Left ventricle myocardium inferior (tissue), 1 donor: Measurements from ENCODE around the gene GPR157. TPM values are rescaled to one million over a fixed set of nuclear protein-coding genes. Genes with fewer than 3 reads are reported as not detected.
A peak's percentile ranks its signal among the peaks of the same experiment; 100 is the strongest.

Experiments
- DNase-seq: peaks from one replicate; pipeline ENCODE4 v3.0.0-alpha.2; 2020
- H3K27ac ChIP-seq: fragments of 200-600 bp; replicated peaks from 2 replicates; pipeline ENCODE4 v1.8.0; 2021
- H3K27me3 ChIP-seq: fragments of 200-600 bp; 2 replicates; pipeline ENCODE4 v1.8.0; 2021; ENCODE audit warnings: low read depth
- H3K36me3 ChIP-seq: fragments of 200-600 bp; 2 replicates; pipeline ENCODE4 v1.8.0; 2021
- H3K4me1 ChIP-seq: fragments of 200-600 bp; 2 replicates; pipeline ENCODE4 v1.8.0; 2021
- H3K4me3 ChIP-seq: fragments of 200-600 bp; 2 replicates; pipeline ENCODE4 v1.8.0; 2021; ENCODE audit warnings: mild to moderate bottlenecking, moderate library complexity
- H3K9me3 ChIP-seq: fragments of 200-600 bp; replicated peaks from 2 replicates; pipeline ENCODE4 v1.8.0; 2021
- intact Hi-C: fragments of 100-400 bp; cut with micrococcal nuclease; formaldehyde crosslinking; loops from one replicate; pipeline ENCODE4 v1.11.0; 2022
- total RNA-seq: library from RNA; stranded (reverse); fragmentation: NEBNext Ultra II Directional; extraction: Animal tissue kit (Norgen Biotek cat#: 25700); gene quantifications from one replicate; pipeline ENCODE4 v1.2.1, GENCODE V29; 2021
- TF ChIP-seq, protein P1 (sequence below): fragments of 200-600 bp; IDR thresholded peaks from 2 replicates; pipeline ENCODE4 v1.8.0; 2021; ENCODE audit warnings: antibody characterized with exemption, mild to moderate bottlenecking, borderline replicate concordance
- donor health status: DM: no; HTN: yes; CAD: no; lungs with severe emphysema.

Gene GPR157
- total RNA-seq, 1 donor from 2014 or later = 48.4 TPM

- Histone ChIP-seq H3K4me3 (peak overlapping the region; percentile 24), H3K27me3 (no peaks in the 10 kb centered on the region), H3K27ac (peak overlapping the region; percentile 85), H3K9me3 (no peaks in the 10 kb centered on the region), H3K36me3 (no peaks in the 10 kb centered on the region), H3K4me1 (peaks cover 40% of the 10 kb centered on the region)
- DNase-seq = peak; percentile 40
- intact Hi-C loops = no loop called here
- TF ChIP-seq, protein P1, sequence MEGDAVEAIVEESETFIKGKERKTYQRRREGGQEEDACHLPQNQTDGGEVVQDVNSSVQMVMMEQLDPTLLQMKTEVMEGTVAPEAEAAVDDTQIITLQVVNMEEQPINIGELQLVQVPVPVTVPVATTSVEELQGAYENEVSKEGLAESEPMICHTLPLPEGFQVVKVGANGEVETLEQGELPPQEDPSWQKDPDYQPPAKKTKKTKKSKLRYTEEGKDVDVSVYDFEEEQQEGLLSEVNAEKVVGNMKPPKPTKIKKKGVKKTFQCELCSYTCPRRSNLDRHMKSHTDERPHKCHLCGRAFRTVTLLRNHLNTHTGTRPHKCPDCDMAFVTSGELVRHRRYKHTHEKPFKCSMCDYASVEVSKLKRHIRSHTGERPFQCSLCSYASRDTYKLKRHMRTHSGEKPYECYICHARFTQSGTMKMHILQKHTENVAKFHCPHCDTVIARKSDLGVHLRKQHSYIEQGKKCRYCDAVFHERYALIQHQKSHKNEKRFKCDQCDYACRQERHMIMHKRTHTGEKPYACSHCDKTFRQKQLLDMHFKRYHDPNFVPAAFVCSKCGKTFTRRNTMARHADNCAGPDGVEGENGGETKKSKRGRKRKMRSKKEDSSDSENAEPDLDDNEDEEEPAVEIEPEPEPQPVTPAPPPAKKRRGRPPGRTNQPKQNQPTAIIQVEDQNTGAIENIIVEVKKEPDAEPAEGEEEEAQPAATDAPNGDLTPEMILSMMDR = no peak
Measured at GRCh38 chr1:9151328-9151860, 22.5 kb upstream of the GPR157 start.

GRCh38 chr1:9150582-9151327, 21.9 kb upstream of the GPR157 start:
- intact Hi-C loops = no loop called here
- Histone ChIP-seq H3K27me3 (no peaks in the 10 kb centered on the region), H3K4me3 (peak overlapping the region; percentile 24), H3K4me1 (peaks cover 40% of the 10 kb centered on the region), H3K36me3 (no peaks in the 10 kb centered on the region), H3K27ac (peak overlapping the region; percentile 85), H3K9me3 (no peaks in the 10 kb centered on the region)
- TF ChIP-seq, protein P1 = no peak
- DNase-seq = peak; percentile 61

DNA sequence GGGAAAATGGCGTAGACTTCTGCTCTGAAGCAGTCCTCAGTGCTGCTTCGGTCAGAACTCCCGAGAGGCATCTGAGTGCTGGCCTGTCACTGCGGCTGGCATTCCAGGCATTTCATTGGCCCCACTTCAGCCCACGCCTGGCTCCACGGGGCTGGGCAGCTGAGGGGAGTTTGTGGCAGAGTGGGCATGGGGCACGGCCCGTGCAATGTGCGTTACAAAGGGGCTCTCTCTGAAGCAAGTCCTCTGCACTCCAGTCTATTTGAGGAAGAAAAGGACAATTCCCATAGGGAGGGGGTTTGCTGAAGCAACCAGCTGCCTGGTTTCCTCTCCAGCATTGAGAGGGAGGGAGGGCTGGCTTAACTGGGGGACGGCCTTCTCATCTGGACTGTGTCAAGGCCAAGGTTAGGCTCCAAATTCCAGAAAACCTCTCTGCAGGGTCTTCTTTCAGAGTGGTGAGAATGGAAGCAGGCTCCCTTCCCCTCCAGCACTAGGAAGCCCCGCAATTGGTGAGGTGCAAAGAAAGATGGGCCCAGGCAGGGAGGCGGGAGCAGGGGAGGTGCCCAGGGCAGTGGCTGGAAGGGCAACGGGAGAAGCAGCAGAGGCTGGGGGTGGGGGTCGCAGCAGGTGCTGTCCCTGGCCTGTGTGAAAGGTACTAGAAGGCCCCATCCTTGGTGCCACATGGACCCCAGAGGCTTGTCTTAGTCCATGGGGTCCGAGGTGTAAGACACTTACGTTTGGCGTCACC, 21.1 kb upstream of the GPR157 start:
- peak; percentile 53 for DNase-seq
- peak overlapping the region; percentile 85 for H3K27ac ChIP-seq
- H3K4me3 ChIP-seq = peak overlapping the region; percentile 6
- no peaks in the 10 kb centered on the region for H3K27me3 ChIP-seq
- TF ChIP-seq, protein P1 = no peak
- H3K4me1 ChIP-seq = peaks cover 40% of the 10 kb centered on the region
- intact Hi-C loops = no loop called here
- H3K36me3 ChIP-seq = no peaks in the 10 kb centered on the region
- no peaks in the 10 kb centered on the region for H3K9me3 ChIP-seq

DNA sequence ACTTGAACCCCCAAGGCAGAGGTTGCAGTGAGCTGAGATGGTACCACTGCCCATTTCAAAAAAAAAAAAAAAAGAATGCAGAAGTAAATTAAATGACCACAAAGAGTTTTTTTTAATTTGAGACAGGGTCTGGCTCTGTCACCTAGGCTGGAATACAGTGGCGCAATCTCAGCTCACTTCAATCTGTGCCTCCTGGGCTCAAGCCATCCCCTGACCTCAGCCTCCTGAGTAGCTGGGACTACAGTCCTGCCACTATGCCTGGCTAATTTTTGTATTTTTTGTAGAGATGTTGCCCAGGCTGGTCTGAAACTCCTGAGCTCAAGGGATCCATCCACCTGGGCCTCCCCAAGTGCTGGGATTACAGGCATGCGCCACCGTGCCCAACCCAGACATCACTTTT, 20.2 kb upstream of the GPR157 start:
- DNase-seq = no peak
- Histone ChIP-seq H3K4me3 (no peak overlapping the region), H3K4me1 (peaks cover 40% of the 10 kb centered on the region), H3K36me3 (no peaks in the 10 kb centered on the region), H3K27me3 (no peaks in the 10 kb centered on the region), H3K27ac (peak overlapping the region; percentile 85), H3K9me3 (no peaks in the 10 kb centered on the region)
- TF ChIP-seq, protein P1 = no peak
- intact Hi-C loops = no loop called here

DNA sequence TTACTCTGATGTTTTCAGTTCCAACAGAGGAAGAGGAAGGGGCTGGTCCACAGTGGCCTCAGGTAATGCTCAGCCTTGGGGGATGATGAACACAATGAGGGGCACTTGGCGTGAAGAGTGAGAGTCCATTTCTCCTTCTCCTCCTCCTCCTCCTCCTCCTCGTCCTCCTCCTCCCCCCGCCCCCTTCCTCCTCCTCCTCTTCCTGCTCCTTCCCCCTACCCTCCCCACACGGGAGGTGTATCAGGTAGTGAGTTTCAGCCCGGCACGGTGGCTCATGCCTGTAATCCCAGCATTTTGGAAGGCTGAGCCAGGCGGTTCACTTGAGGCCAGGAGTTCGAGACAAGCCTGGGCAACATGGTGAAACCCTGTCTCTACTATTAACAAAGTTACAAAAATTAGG, 17.3 kb upstream of the GPR157 start:
- Histone ChIP-seq H3K27ac (no peak overlapping the region), H3K4me3 (no peak overlapping the region), H3K4me1 (peaks cover 27% of the 10 kb centered on the region), H3K9me3 (no peaks in the 10 kb centered on the region), H3K36me3 (no peaks in the 10 kb centered on the region), H3K27me3 (no peaks in the 10 kb centered on the region)
- intact Hi-C loops = no loop called here
- DNase-seq = no peak
- TF ChIP-seq, protein P1 = no peak
